ENCODE results near the gene STYXL2.

Gene STYXL2

DNA sequence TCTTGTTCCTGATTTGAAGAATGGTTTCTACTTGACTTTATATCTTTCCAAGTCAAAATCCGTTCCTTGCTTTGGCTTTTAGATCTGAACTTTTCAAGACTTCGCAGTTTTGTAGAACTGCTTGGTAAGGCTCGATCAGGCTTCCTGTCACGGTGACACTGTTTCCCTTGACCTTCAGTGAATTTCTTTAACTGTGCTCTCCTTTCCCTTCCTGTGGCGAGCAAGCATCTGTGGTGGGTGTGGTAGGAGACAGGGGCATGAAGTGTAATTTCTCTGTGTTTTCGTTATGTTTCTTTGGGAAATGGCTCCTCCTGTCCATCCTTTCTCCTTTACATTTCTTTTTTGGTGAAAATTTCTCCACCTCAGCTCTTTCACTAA is 10.4 kb downstream of the STYXL2 start:
- TF ChIP-seq FOXA1 (IDR thresholded peaks at IDR 0.05) = no peak
- CTCF ChIA-PET = interaction anchor here (1.5 kb wide), 1 partner anchor 116 kb away, joined by 5 read pairs; the partner anchor contains the start of gene POU2F1
- DNase-seq (ENCODE audit: extremely low spot score) = no peak
- POLR2A ChIA-PET = no interaction called here

GRCh38 chr1:167105271-167106118 is 11.6 kb downstream of the STYXL2 start:
- TF ChIP-seq LEF1 (IDR thresholded peaks at IDR 0.05; ENCODE audit: borderline replicate concordance) (no peak), PKNOX1 (IDR thresholded peaks at IDR 0.05) (peak; percentile 86)
- POLR2A ChIA-PET = no interaction called here

DNA sequence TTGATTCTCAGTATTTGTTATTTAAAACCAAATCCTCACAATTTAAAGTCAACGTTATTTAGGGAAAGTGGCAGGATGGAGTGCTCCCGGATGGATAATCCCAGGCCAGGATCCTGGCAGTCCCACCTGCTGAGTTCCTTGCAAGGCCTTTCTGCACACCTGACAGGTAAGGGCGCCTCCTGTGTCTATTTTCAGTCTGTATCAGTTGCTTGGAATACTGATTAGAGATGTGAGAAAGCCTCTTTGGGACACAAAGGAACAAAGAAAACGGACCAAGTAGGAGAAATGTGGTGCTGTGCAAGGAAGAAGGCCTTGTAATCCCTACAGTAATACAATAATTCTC is 12.2 kb downstream of the STYXL2 start:
- TF ChIP-seq ARNT (IDR thresholded peaks at IDR 0.05) = no peak
- no peak for TF ChIP-seq ZNF384 (IDR thresholded peaks at IDR 0.05)
- no peak for TF ChIP-seq FOXM1 (IDR thresholded peaks at IDR 0.05; ENCODE audit: borderline replicate concordance)
- TF ChIP-seq CTBP1 (IDR thresholded peaks at IDR 0.05; ENCODE audit: borderline replicate concordance) = no peak
- TF ChIP-seq PKNOX1 (IDR thresholded peaks at IDR 0.05) = no peak
- no peak for TF ChIP-seq FOXK2 (IDR thresholded peaks at IDR 0.05)
- TF ChIP-seq ELF4 (IDR thresholded peaks at IDR 0.05) = no peak
- no peak for TF ChIP-seq L3MBTL2 (conservative IDR thresholded peaks at IDR 0.05)
- no peak for TF ChIP-seq LEF1 (IDR thresholded peaks at IDR 0.05; ENCODE audit: borderline replicate concordance)
- no peak for TF ChIP-seq FOXA1 (IDR thresholded peaks at IDR 0.05)
- TF ChIP-seq BHLHE40 (IDR thresholded peaks at IDR 0.05; ENCODE audit: borderline replicate concordance) = no peak
- TF ChIP-seq SP1 (IDR thresholded peaks at IDR 0.05) = no peak
- TF ChIP-seq HDGF (IDR thresholded peaks at IDR 0.05; ENCODE audit: borderline replicate concordance) = no peak
- no peak for TF ChIP-seq NFRKB (IDR thresholded peaks at IDR 0.05)
- no peak for TF ChIP-seq SUZ12 (IDR thresholded peaks at IDR 0.05)
- no peak for TF ChIP-seq TARDBP (IDR thresholded peaks at IDR 0.05)
- ChIA-PET POLR2A (no interaction called here), CTCF (no interaction called here)
- DNase-seq (ENCODE audit: extremely low spot score) = no peak

More at GRCh38 chr1:167105271-167106118, 11.6 kb downstream of the STYXL2 start:
- DNase-seq (ENCODE audit: extremely low spot score) = no peak
- CTCF ChIA-PET = no interaction called here

DNA sequence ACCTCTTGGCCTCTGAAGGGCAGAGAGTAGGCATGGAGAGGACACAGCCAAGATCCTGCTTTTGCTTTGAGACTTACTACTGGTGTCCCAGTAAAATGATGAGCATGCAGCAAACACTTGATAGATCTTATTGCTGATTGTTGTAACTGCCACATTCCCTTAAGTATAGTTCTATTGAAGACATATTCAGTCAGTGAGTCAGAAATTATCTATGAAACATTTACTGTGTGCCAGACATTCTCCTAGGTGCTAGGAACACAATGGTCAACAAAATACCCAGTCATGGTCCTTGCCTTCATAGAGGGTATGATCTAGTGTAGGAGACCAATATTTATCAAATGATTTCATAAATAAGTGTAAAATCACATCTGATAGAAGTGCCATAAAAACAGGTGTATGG is 13.6 kb downstream of the STYXL2 start:
- ChIA-PET CTCF (no interaction called here), POLR2A (no interaction called here)
- no peak for DNase-seq (ENCODE audit: extremely low spot score)
- no peak for TF ChIP-seq ZNF384 (IDR thresholded peaks at IDR 0.05)
- TF ChIP-seq NFRKB (IDR thresholded peaks at IDR 0.05) = no peak
- no peak for TF ChIP-seq LEF1 (IDR thresholded peaks at IDR 0.05; ENCODE audit: borderline replicate concordance)
- TF ChIP-seq FOXK2 (IDR thresholded peaks at IDR 0.05) = no peak
- TF ChIP-seq TARDBP (IDR thresholded peaks at IDR 0.05) = no peak
- no peak for TF ChIP-seq L3MBTL2 (conservative IDR thresholded peaks at IDR 0.05)
- no peak for TF ChIP-seq SUZ12 (IDR thresholded peaks at IDR 0.05)
- no peak for TF ChIP-seq ELF4 (IDR thresholded peaks at IDR 0.05)
- TF ChIP-seq SP1 (IDR thresholded peaks at IDR 0.05) = no peak
- no peak for TF ChIP-seq BHLHE40 (IDR thresholded peaks at IDR 0.05; ENCODE audit: borderline replicate concordance)
- no peak for TF ChIP-seq PKNOX1 (IDR thresholded peaks at IDR 0.05)
- no peak for TF ChIP-seq FOXA1 (IDR thresholded peaks at IDR 0.05)
- no peak for TF ChIP-seq FOXM1 (IDR thresholded peaks at IDR 0.05; ENCODE audit: borderline replicate concordance)
- TF ChIP-seq ARNT (IDR thresholded peaks at IDR 0.05) = no peak
- no peak for TF ChIP-seq HDGF (IDR thresholded peaks at IDR 0.05; ENCODE audit: borderline replicate concordance)
- no peak for TF ChIP-seq CTBP1 (IDR thresholded peaks at IDR 0.05; ENCODE audit: borderline replicate concordance)

DNA sequence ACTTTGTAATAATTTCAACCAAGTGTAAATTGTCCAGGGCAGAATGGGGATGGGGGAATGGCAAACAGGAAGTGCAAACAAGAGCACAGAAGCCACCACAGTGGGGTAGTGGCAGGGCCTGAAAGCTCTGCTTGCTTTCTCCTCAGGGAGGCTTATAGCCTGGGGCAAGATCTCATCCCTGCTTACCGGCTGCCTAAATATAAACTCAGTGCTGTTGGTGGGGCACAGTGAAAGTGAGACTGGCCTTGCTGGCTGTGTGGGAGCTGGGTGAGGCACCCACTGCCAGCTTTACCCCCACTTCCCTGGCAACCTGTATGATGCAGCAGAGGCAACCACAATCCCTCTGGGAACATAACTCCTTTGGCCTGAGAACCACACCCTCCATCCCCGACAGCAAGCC is 15.2 kb downstream of the STYXL2 start:
- no peak for DNase-seq (ENCODE audit: extremely low spot score)
- ChIA-PET CTCF (interaction anchor here (1.1 kb wide), 1 partner anchor 111 kb away, joined by 3 read pairs; the partner anchor contains the start of gene POU2F1), POLR2A (interaction anchor here (1.4 kb wide), 1 partner anchor 111 kb away, joined by 4 read pairs; the partner anchor contains the start of gene POU2F1)
- no peak for TF ChIP-seq FOXM1 (IDR thresholded peaks at IDR 0.05; ENCODE audit: borderline replicate concordance)
- TF ChIP-seq CTBP1 (IDR thresholded peaks at IDR 0.05; ENCODE audit: borderline replicate concordance) = no peak
- TF ChIP-seq HDGF (IDR thresholded peaks at IDR 0.05; ENCODE audit: borderline replicate concordance) = no peak
- TF ChIP-seq FOXA1 (IDR thresholded peaks at IDR 0.05) = no peak
- no peak for TF ChIP-seq ARNT (IDR thresholded peaks at IDR 0.05)
- TF ChIP-seq ZNF384 (IDR thresholded peaks at IDR 0.05) = no peak
- TF ChIP-seq PKNOX1 (IDR thresholded peaks at IDR 0.05) = no peak
- TF ChIP-seq BHLHE40 (IDR thresholded peaks at IDR 0.05; ENCODE audit: borderline replicate concordance) = no peak
- no peak for TF ChIP-seq L3MBTL2 (conservative IDR thresholded peaks at IDR 0.05)

DNA sequence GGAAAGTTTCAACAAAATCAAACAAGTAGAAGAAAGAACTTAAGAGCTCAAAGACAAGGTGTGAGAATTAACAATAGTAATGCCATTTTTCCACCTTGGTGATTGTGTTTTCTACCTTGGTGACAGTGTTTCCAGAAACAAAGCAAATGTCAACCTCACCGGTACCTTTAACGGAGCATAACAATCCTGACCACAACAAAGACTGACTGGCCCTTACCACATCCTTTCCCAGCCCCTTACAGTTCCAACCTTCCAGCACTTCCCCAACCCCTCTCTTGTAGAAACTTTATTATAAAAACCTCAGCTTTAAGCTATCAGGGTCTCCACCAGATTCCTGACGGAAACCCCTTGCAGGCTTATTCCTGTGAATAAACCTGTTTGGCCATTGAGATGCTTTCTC is 16.7 kb downstream of the STYXL2 start:
- CTCF ChIA-PET = no interaction called here
- POLR2A ChIA-PET = no interaction called here

More for the DNA sequence above, 16.7 kb downstream of the STYXL2 start:
- no peak for DNase-seq (ENCODE audit: extremely low spot score)
- TF ChIP-seq L3MBTL2 (conservative IDR thresholded peaks at IDR 0.05) = no peak
- no peak for TF ChIP-seq BHLHE40 (IDR thresholded peaks at IDR 0.05; ENCODE audit: borderline replicate concordance)
- TF ChIP-seq LEF1 (IDR thresholded peaks at IDR 0.05; ENCODE audit: borderline replicate concordance) = no peak
- no peak for TF ChIP-seq FOXM1 (IDR thresholded peaks at IDR 0.05; ENCODE audit: borderline replicate concordance)
- no peak for TF ChIP-seq FOXK2 (IDR thresholded peaks at IDR 0.05)
- TF ChIP-seq ZNF384 (IDR thresholded peaks at IDR 0.05) = no peak
- TF ChIP-seq SUZ12 (IDR thresholded peaks at IDR 0.05) = no peak
- TF ChIP-seq PKNOX1 (IDR thresholded peaks at IDR 0.05) = no peak
- no peak for TF ChIP-seq ARNT (IDR thresholded peaks at IDR 0.05)
